ENCODE results near the gene TOMM34. TPM values are rescaled to one million over a fixed set of nuclear protein-coding genes. Genes with fewer than 3 reads are reported as not detected.

TOMM34 gene
- total RNA-seq, 2 donors from 2014 or later = 10.6 to 17.0 TPM

GRCh38 chr20:44909872-44910689 lies 50.1 kb downstream of the TOMM34 start, which contains the start of gene PABPC1L:
Gene PABPC1L (plus strand): TSS chr20:44910060. CDS start chr20:44910144, 84 bp downstream.
- H3K27me3 ChIP-seq = no peaks in the 10 kb centered on the region
- peaks cover 30% of the 10 kb centered on the region for H3K36me3 ChIP-seq
- H3K4me3 ChIP-seq = peak within 1 kb of the TSS; percentile 53 to 66
- H3K4me1 ChIP-seq = peaks cover 0 to 18% of the 10 kb centered on the region in 2 donors
- no peak for TF ChIP-seq CTCF (IDR thresholded peaks at IDR 0.05)
- H3K27ac ChIP-seq = peak within 1 kb of the TSS in 1 of 2 donors; percentile 10
- H3K9me3 ChIP-seq = no peaks in the 10 kb centered on the region
- no peak for DNase-seq (ENCODE audit: low spot score)

GRCh38 chr20:44908987-44909871 lies 51.0 kb downstream of the TOMM34 start:
- peaks cover 0 to 18% of the 10 kb centered on the region in 2 donors for H3K4me1 ChIP-seq
- no peaks in the 10 kb centered on the region for H3K9me3 ChIP-seq
- H3K4me3 ChIP-seq = peak overlapping the region; percentile 53 to 66
- peak overlapping the region in 1 of 2 donors; percentile 10 for H3K27ac ChIP-seq
- no peak for TF ChIP-seq CTCF (IDR thresholded peaks at IDR 0.05)
- H3K36me3 ChIP-seq = peaks cover 37% of the 10 kb centered on the region
- DNase-seq (ENCODE audit: low spot score) = no peak
- no peaks in the 10 kb centered on the region for H3K27me3 ChIP-seq

- no peaks in the 10 kb centered on the region for H3K27me3 ChIP-seq
- no peaks in the 10 kb centered on the region for H3K9me3 ChIP-seq
- no peak overlapping the region for H3K4me3 ChIP-seq
- DNase-seq (ENCODE audit: low spot score) = no peak
- no peak for TF ChIP-seq CTCF (IDR thresholded peaks at IDR 0.05)
- H3K27ac ChIP-seq = no peak overlapping the region
- H3K36me3 ChIP-seq = peaks cover 66% of the 10 kb centered on the region
- H3K4me1 ChIP-seq = peaks cover 0 to 6% of the 10 kb centered on the region in 2 donors
Measured at GRCh38 chr20:44904377-44904776, 55.8 kb downstream of the TOMM34 start.

GRCh38 chr20:44901974-44902373 lies 58.2 kb downstream of the TOMM34 start:
- Histone ChIP-seq H3K9me3 (no peaks in the 10 kb centered on the region), H3K4me1 (peaks cover 0 to 22% of the 10 kb centered on the region in 2 donors), H3K4me3 (no peak overlapping the region), H3K27ac (no peak overlapping the region), H3K36me3 (peaks cover 55% of the 10 kb centered on the region), H3K27me3 (no peaks in the 10 kb centered on the region)
- no peak for DNase-seq (ENCODE audit: low spot score)
- TF ChIP-seq CTCF (IDR thresholded peaks at IDR 0.05) = no peak

- Histone ChIP-seq H3K27me3 (no peaks in the 10 kb centered on the region), H3K36me3 (peaks cover 39% of the 10 kb centered on the region), H3K4me1 (peaks cover 0 to 39% of the 10 kb centered on the region in 2 donors), H3K27ac (no peak overlapping the region), H3K4me3 (no peak overlapping the region), H3K9me3 (no peaks in the 10 kb centered on the region)
- no peak for TF ChIP-seq CTCF (IDR thresholded peaks at IDR 0.05)
- no peak for DNase-seq (ENCODE audit: low spot score)
Measured at GRCh38 chr20:44900231-44900854, 59.9 kb downstream of the TOMM34 start.

All from right atrium auricular region (tissue), 2 donors.